GM21619 (cell line): ENCODE measurements around the gene HMOX1.
"Not testable (repeated sequence)": the region's sequence is repeated elsewhere in the genome, so short reads cannot be mapped to it uniquely, and the experiment has no call there.

Experiments used
- ATAC-seq: cut with Tn5 transposase; IDR thresholded peaks from one replicate; pipeline ENCODE4 v1.9.1; 2021; ENCODE audit not compliant: unreplicated experiment

Gene HMOX1

DNA sequence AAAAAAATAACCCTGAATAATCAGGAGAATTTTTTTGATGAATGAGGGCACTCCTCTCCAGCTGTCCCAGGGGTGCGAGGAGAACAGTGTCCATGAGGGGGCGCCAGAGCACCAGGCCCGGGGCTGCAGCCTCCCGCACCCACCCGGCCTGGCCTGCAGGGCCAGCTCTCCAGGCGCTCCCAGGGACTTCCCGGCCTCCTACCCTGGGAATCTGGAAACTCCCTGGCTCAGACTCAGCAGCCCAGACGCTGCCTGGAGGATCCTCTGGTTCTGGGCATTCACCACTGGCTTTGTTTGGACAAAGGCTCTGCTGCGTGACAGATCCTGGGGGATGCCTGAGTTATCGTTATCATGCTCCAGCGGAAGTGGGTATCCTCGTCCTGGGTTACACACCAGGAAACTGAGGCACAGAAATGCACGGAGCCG is 50.0 kb downstream of the HMOX1 start:
- no peak for ATAC-seq

DNA sequence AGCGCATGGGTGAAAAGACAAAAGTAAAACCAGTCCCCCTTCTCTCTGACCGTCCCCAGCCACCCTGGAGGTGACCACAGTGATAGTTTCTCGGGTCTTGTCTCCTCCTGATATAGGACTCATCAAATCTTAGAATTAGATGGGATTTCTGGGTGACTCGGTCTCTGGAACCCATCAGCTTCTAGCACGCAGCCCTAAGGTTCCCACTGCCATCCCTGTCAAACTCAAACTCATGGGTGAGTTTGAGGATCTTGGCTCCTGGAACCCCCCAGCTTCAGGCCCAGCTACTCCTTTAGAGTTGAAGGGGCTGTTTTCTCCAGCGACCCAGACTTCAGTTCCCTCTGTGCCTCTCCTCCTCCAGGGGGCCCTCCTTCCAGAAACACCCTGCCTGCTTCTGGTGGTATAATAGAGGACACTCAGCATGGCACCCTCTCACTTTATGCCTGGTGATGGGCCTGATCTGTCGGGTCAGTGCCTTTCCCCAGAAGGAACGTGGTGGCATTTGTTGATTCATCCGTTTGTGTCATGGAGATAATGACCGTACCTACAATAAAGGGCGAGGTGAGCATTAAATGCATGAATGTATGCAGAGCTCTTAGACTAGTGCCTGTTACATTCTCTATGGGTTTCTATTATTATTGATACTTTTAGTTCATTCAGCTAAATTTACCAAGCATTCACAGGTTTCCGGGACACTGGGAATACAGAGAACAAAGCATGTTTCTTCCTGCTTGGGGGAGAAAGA is 50.8 kb downstream of the HMOX1 start:
- ATAC-seq, result no peak

GRCh38 chr22:35432228-35432905 is 51.5 kb downstream of the HMOX1 start:
- ATAC-seq, result no peak

GRCh38 chr22:35434061-35434710 is 53.3 kb downstream of the HMOX1 start:
- no peak for ATAC-seq

GRCh38 chr22:35435201-35435740 is 54.4 kb downstream of the HMOX1 start:
- ATAC-seq, result no peak

- no peak for ATAC-seq
These were observed 55.5 kb downstream of the HMOX1 start for GRCh38 chr22:35436421-35436820.

DNA sequence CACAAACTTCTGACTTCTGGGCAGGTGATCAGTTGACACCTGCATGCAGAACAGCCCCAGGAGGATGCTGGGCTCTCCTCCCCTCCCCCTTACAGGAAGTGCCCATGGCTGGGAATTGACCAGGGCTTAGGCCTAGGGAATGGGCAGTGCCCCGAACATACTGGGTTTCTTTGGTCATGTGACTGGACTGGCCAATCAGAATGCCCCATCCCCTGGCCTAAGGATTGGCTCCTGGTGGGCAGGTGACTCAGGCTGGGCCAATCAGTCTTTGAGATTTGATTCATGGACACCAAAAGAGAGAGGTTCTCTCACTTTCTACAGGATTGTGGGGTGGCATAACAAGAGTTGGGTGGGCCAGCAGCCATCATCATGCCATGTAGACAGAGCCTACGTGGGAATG is 56.2 kb downstream of the HMOX1 start:
- ATAC-seq, result no peak

DNA sequence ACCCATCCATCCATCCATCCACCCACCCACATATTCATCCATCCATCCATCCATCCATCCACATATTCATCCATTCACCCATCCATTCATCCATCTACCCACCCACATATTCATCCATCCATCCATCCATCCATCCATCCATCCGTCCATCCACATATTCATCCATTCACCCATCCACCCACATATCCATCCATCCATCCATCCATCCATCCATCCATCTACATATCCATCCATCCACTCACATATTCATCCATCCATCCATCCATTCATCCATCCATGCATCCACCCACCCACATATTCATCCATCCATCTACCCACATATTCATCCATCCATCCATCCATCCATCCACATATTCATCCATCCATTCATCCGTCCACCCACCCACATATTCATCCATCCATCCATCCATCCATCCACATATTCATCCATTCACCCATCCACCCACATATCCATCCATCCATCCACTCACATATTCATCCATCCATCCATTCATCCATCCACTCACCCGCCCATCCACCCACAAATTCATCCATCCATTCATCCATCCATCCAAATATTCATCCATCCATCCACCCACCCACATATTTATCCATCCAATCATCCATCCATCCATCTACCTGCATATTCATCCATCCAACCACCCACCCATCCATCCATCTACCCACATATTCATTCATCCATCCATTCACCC is 57.9 kb downstream of the HMOX1 start:
- not testable (repeated sequence) for ATAC-seq

- no peak for ATAC-seq
These were observed 58.4 kb downstream of the HMOX1 start for GRCh38 chr22:35439365-35439717.

DNA sequence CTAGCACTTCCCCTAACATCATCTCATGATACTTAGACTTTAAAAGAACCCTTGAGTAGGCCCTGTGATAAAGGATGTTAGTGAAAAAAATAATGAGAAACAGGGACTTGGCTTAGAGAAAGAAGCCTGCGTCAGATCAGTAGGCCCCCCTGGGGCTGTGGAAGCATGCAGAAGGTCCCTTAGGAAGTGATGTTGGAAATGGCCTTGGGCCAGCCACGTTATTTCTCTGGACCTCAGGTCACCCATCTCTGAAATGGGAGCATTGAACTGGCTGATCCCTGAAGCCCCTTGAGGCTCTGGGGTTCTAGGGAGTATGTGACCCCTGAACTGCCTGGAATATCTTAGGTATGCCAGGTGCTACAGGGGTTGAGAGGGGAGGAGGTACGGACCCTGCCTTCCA is 59.2 kb downstream of the HMOX1 start:
- no peak for ATAC-seq

GRCh38 chr22:35441489-35442100 is 60.7 kb downstream of the HMOX1 start:
- no peak for ATAC-seq

GRCh38 chr22:35442471-35442870 is 61.6 kb downstream of the HMOX1 start:
- no peak for ATAC-seq

- ATAC-seq, result no peak
These were observed 62.4 kb downstream of the HMOX1 start for GRCh38 chr22:35443338-35443737.
